Smooth muscle cell (in vitro differentiated cells): ENCODE results near the gene MRPS27. TPM values are rescaled to one million over a fixed set of nuclear protein-coding genes. Genes with fewer than 3 reads are reported as not detected.

Experiments
- DNase-seq: peaks from one replicate; lab custom pipeline; 2025; ENCODE audit not compliant: unreplicated experiment; lab: John Stamatoyannopoulos, UW
- H2AFZ ChIP-seq: fragments of 200-600 bp; sonication (generic); 2 replicates; pipeline ENCODE4 v1.6.0; 2016; ENCODE audit warnings: antibody characterized with exemption, low read depth, mild to moderate bottlenecking
- H3F3A ChIP-seq: fragments of 200-600 bp; sonication (generic); 2 replicates; pipeline ENCODE4 v1.6.0; 2017; ENCODE audit warnings: antibody characterized with exemption, low read depth
- H3K27ac ChIP-seq: fragments of 200-600 bp; sonication (generic); 2 replicates; pipeline ENCODE4 v1.5.1; 2016; ENCODE audit warnings: low read depth, mild to moderate bottlenecking
- H3K27me3 ChIP-seq: fragments of 200-600 bp; sonication (generic); 2 replicates; pipeline ENCODE4 v1.6.1; 2016; ENCODE audit warnings: low read depth, mild to moderate bottlenecking
- H3K36me3 ChIP-seq: fragments of 200-600 bp; sonication (generic); 2 replicates; pipeline ENCODE4 v1.5.1; 2016; ENCODE audit warnings: low read depth
- H3K4me1 ChIP-seq: fragments of 200-600 bp; sonication (generic); 2 replicates; pipeline ENCODE4 v1.5.1; 2016; ENCODE audit warnings: low read depth
- H3K4me2 ChIP-seq: fragments of 200-600 bp; sonication (generic); 2 replicates; pipeline ENCODE4 v1.6.0; 2016; ENCODE audit warnings: mild to moderate bottlenecking
- H3K4me3 ChIP-seq: fragments of 200-600 bp; sonication (generic); 2 replicates; pipeline ENCODE4 v1.5.1; 2016; ENCODE audit warnings: mild to moderate bottlenecking
- H3K79me2 ChIP-seq: fragments of 200-600 bp; sonication (generic); 2 replicates; pipeline ENCODE4 v1.6.0; 2016; ENCODE audit warnings: low read depth, mild to moderate bottlenecking
- H3K9ac ChIP-seq: fragments of 200-600 bp; sonication (generic); 2 replicates; pipeline ENCODE4 v1.6.0; 2016; ENCODE audit warnings: low read depth
- H3K9me3 ChIP-seq: fragments of 200-600 bp; sonication (generic); replicated peaks from 2 replicates; pipeline ENCODE4 v1.5.1; 2016; ENCODE audit warnings: low read depth
- H4K20me1 ChIP-seq: fragments of 200-600 bp; sonication (generic); 2 replicates; pipeline ENCODE4 v1.6.0; 2016; ENCODE audit warnings: low read depth
- CTCF ChIP-seq: fragments of 200-600 bp; sonication (generic); IDR thresholded peaks from 2 replicates; pipeline ENCODE4 v1.5.1; 2017; ENCODE audit warnings: borderline replicate concordance, mild to moderate bottlenecking, antibody characterized with exemption; ENCODE audit not compliant: insufficient read depth, poor library complexity, severe bottlenecking
- WGBS: methylation state at CpG from one replicate; pipeline ENCODE4 v1.1.7; 2016; ENCODE audit warnings: low lambda C conversion rate; 5-methylcytosine and 5-hydroxymethylcytosine counted together
- polyA plus RNA-seq: library from polyadenylated mRNA; unstranded; fragments of >200 nt; fragmentation: Nextera tagmentation; extraction: Ambion mirVana; gene quantifications from 2 replicates; pipeline ENCODE4 v1.2.1, GENCODE V29; 2016
- total RNA-seq: library from RNA; depleted of rRNA; stranded (reverse); fragments of >200 nt; gene quantifications from 2 replicates; pipeline ENCODE4 v1.2.3, GENCODE V29; 2014

Gene MRPS27
- total and polyA plus RNA-seq, 2 experiments from 2014 or later: 36.7 to 38.3 TPM

- Histone ChIP-seq H3K9ac (no peak overlapping the region), H3K4me3 (no peak overlapping the region), H3K36me3 (no peaks in the 10 kb centered on the region), H3K27ac (no peak overlapping the region), H2AFZ (no peak overlapping the region), H3K9me3 (no peaks in the 10 kb centered on the region), H3F3A (peaks cover 7% of the 10 kb centered on the region), H3K4me1 (peaks cover 4% of the 10 kb centered on the region), H3K79me2 (peaks cover 28% of the 10 kb centered on the region), H4K20me1 (no peaks in the 10 kb centered on the region), H3K4me2 (no peak overlapping the region), H3K27me3 (no peaks in the 10 kb centered on the region)
- DNase-seq: no peak
- TF ChIP-seq CTCF: no peak
These were observed 52.4 kb downstream of the MRPS27 start for GRCh38 chr5:72267685-72268084.

GRCh38 chr5:72266862-72267261 lies 53.2 kb downstream of the MRPS27 start:
- no peaks in the 10 kb centered on the region for H3K9me3 ChIP-seq
- H3K4me2 ChIP-seq: no peak overlapping the region
- H4K20me1 ChIP-seq: no peaks in the 10 kb centered on the region
- no peak overlapping the region for H3K27ac ChIP-seq
- DNase-seq: no peak
- WGBS: 60% methylated on average over 2 of the region's 2 CpGs
- no peaks in the 10 kb centered on the region for H3K36me3 ChIP-seq
- no peak overlapping the region for H3K9ac ChIP-seq
- peaks cover 7% of the 10 kb centered on the region for H3F3A ChIP-seq
- no peak overlapping the region for H2AFZ ChIP-seq
- H3K27me3 ChIP-seq: no peaks in the 10 kb centered on the region
- TF ChIP-seq CTCF: no peak
- H3K4me1 ChIP-seq: peaks cover 4% of the 10 kb centered on the region
- H3K4me3 ChIP-seq: no peak overlapping the region
- peaks cover 34% of the 10 kb centered on the region for H3K79me2 ChIP-seq

GRCh38 chr5:72265032-72265877 lies 54.8 kb downstream of the MRPS27 start:
- Histone ChIP-seq H3K27ac (peak overlapping the region; percentile 67), H3K4me1 (peaks cover 4% of the 10 kb centered on the region), H3K9me3 (no peaks in the 10 kb centered on the region), H4K20me1 (no peaks in the 10 kb centered on the region), H3K9ac (no peak overlapping the region), H3K27me3 (no peaks in the 10 kb centered on the region), H3F3A (peaks cover 7% of the 10 kb centered on the region), H3K4me2 (peak overlapping the region; percentile 27), H3K4me3 (no peak overlapping the region), H3K79me2 (peaks cover 22% of the 10 kb centered on the region), H3K36me3 (no peaks in the 10 kb centered on the region), H2AFZ (no peak overlapping the region)
- 36% methylated on average over 5 of the region's 5 CpGs for WGBS
- no peak for DNase-seq
- TF ChIP-seq CTCF: no peak

- Histone ChIP-seq H3F3A (peaks cover 7% of the 10 kb centered on the region), H3K36me3 (no peaks in the 10 kb centered on the region), H3K4me1 (peaks cover 12% of the 10 kb centered on the region), H3K4me3 (no peak overlapping the region), H4K20me1 (no peaks in the 10 kb centered on the region), H3K4me2 (no peak overlapping the region), H2AFZ (no peak overlapping the region), H3K27ac (no peak overlapping the region), H3K9me3 (no peaks in the 10 kb centered on the region), H3K79me2 (peaks cover 18% of the 10 kb centered on the region), H3K9ac (no peak overlapping the region), H3K27me3 (no peaks in the 10 kb centered on the region)
- 55% methylated on average over 2 of the region's 2 CpGs for WGBS
- no peak for DNase-seq
- TF ChIP-seq CTCF: no peak
These were observed 63.5 kb downstream of the MRPS27 start for GRCh38 chr5:72256536-72256935.
